ENCODE results near the gene SIAH1.
A peak's percentile ranks its signal among the peaks of the same experiment; 100 is the strongest.

Gene SIAH1

GRCh38 chr16:48365025-48365600, 20.1 kb downstream of the SIAH1 start:
- H3K4me1 ChIP-seq (ENCODE audit: control insufficient read depth, insufficient read depth, low read depth, low read length): peaks cover 11% of the 10 kb centered on the region
- H4K91ac ChIP-seq (ENCODE audit: low read length): no peak overlapping the region
- H3K27ac ChIP-seq (ENCODE audit: low read length, poor library complexity, severe bottlenecking): peak overlapping the region; percentile 63
- H2BK12ac ChIP-seq (ENCODE audit: low read length in 2 of 2): no peak overlapping the region
- H2BK120ac ChIP-seq (ENCODE audit: low read depth, low read length): no peak overlapping the region
- no peaks in the 10 kb centered on the region for H3K27me3 ChIP-seq (ENCODE audit: control insufficient read depth in 1 of 2, insufficient read depth in 1 of 2, low read length in 2 of 2)
- no peak overlapping the region for H2AFZ ChIP-seq (ENCODE audit: low read depth, low read length)
- H3K4ac ChIP-seq (ENCODE audit: low read depth in 1 of 2, low read length in 2 of 2): peak overlapping the region in 1 of 2 experiments; percentile 1
- H4K8ac ChIP-seq (ENCODE audit: low read length): no peak overlapping the region
- WGBS: 73% methylated on average over 15 of the region's 15 CpGs
- no peak for DNase-seq
- H3K18ac ChIP-seq (ENCODE audit: low read depth in 1 of 2, low read length in 2 of 2): no peak overlapping the region
- H3K79me1 ChIP-seq (replicated peaks; ENCODE audit: low read length, poor library complexity, severe bottlenecking): peaks cover 5% of the 10 kb centered on the region
- H3K9me3 ChIP-seq (ENCODE audit: control insufficient read depth, low read length): no peaks in the 10 kb centered on the region
- no peak overlapping the region for H2BK15ac ChIP-seq (ENCODE audit: low read depth, poor library complexity, severe bottlenecking)
- H3K14ac ChIP-seq (ENCODE audit: low read length in 2 of 2): no peak overlapping the region
- H3K9ac ChIP-seq (ENCODE audit: low read length): peak overlapping the region; percentile 96
- peak overlapping the region in 1 of 2 experiments; percentile 80 for H3K4me3 ChIP-seq (ENCODE audit: insufficient read depth in 1 of 2, low read depth in 1 of 2, low read length in 2 of 2)
- H2BK5ac ChIP-seq (ENCODE audit: low read depth, low read length, poor library complexity, severe bottlenecking): no peak overlapping the region
- no peak overlapping the region for H2AK5ac ChIP-seq (ENCODE audit: low read length, severe bottlenecking)
- peak overlapping the region in 1 of 2 experiments; percentile 89 for H3K23ac ChIP-seq (ENCODE audit: low read length in 2 of 2)
- peak overlapping the region; percentile 98 for H3K4me2 ChIP-seq (ENCODE audit: low read length, poor library complexity, severe bottlenecking)
- peaks cover 8 to 21% of the 10 kb centered on the region in 2 experiments for H3K36me3 ChIP-seq (ENCODE audit: control insufficient read depth in 1 of 2, insufficient read depth in 2 of 2, low read depth in 1 of 2, low read length in 2 of 2)

GRCh38 chr16:48361540-48362144, 23.6 kb downstream of the SIAH1 start:
- no peak overlapping the region for H3K4ac ChIP-seq (ENCODE audit: low read depth in 1 of 2, low read length in 2 of 2)

DNA sequence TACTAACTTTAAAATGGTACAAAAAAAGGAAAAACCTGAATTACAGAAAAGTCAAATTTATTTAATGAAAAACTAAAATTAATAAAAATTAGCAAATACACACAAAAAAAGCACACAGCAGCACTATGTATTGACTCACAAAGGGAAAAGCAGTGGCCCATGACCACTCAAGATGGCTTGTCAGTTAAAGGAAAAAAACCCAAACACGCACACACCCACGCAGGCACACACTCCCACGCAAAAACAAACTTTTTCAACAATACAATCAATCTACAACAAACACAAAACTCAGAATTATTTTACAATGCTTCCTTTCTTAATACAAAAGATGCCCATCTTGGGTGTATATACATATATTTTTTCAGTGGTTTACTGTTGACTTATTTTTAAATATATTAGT, 24.2 kb downstream of the SIAH1 start:
- WGBS: 92% methylated on average over 3 of the region's 3 CpGs

More at GRCh38 chr16:48361540-48362144, 23.6 kb downstream of the SIAH1 start:
- no peak overlapping the region for H4K8ac ChIP-seq (ENCODE audit: low read length)
- no peak overlapping the region for H3K9ac ChIP-seq (ENCODE audit: low read length)
- no peaks in the 10 kb centered on the region for H3K27me3 ChIP-seq (ENCODE audit: control insufficient read depth in 1 of 2, insufficient read depth in 1 of 2, low read length in 2 of 2)
- H3K9me3 ChIP-seq (ENCODE audit: control insufficient read depth, low read length): no peaks in the 10 kb centered on the region
- H3K36me3 ChIP-seq (ENCODE audit: control insufficient read depth in 1 of 2, insufficient read depth in 2 of 2, low read depth in 1 of 2, low read length in 2 of 2): peaks cover 11 to 52% of the 10 kb centered on the region in 2 experiments
- H3K4me3 ChIP-seq (ENCODE audit: insufficient read depth in 1 of 2, low read depth in 1 of 2, low read length in 2 of 2): no peak overlapping the region
- no peak overlapping the region for H2AFZ ChIP-seq (ENCODE audit: low read depth, low read length)
- H3K14ac ChIP-seq (ENCODE audit: low read length in 2 of 2): no peak overlapping the region
- no peak overlapping the region for H3K27ac ChIP-seq (ENCODE audit: low read length, poor library complexity, severe bottlenecking)
- no peak overlapping the region for H3K18ac ChIP-seq (ENCODE audit: low read depth in 1 of 2, low read length in 2 of 2)
- H2BK5ac ChIP-seq (ENCODE audit: low read depth, low read length, poor library complexity, severe bottlenecking): no peak overlapping the region
- peaks cover 10% of the 10 kb centered on the region for H3K79me1 ChIP-seq (replicated peaks; ENCODE audit: low read length, poor library complexity, severe bottlenecking)
- H3K23ac ChIP-seq (ENCODE audit: low read length in 2 of 2): no peak overlapping the region
- no peak overlapping the region for H2BK15ac ChIP-seq (ENCODE audit: low read depth, poor library complexity, severe bottlenecking)
- peaks cover 8% of the 10 kb centered on the region for H3K4me1 ChIP-seq (ENCODE audit: control insufficient read depth, insufficient read depth, low read depth, low read length)
- no peak overlapping the region for H2AK5ac ChIP-seq (ENCODE audit: low read length, severe bottlenecking)
- DNase-seq: no peak
- no peak overlapping the region for H3K4me2 ChIP-seq (ENCODE audit: low read length, poor library complexity, severe bottlenecking)
- H2BK12ac ChIP-seq (ENCODE audit: low read length in 2 of 2): no peak overlapping the region
- no peak overlapping the region for H2BK120ac ChIP-seq (ENCODE audit: low read depth, low read length)
- WGBS: over 99% methylated on average over 12 of the region's 12 CpGs
- no peak overlapping the region for H4K91ac ChIP-seq (ENCODE audit: low read length)

DNA sequence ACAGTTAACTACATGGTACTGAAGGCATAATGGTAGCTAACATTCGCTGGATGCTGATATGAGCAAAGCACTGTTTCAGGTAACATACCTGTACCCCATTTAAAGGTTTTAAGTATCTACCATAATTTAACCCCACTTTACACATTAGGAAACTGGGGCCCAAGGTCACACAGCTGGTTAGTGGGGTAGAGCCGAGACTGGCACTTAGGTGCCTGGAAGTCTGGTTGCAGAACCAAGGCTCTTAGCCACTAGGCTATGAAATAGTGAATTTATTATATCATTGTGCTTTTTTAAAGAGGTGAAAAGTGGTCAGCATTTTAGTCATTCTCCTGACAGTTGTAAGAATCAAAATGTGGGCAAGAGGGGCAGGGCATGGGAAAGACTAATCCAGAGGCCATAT, 25.2 kb downstream of the SIAH1 start:
- H2AFZ ChIP-seq (ENCODE audit: low read depth, low read length): no peak overlapping the region
- no peak overlapping the region for H2BK5ac ChIP-seq (ENCODE audit: low read depth, low read length, poor library complexity, severe bottlenecking)
- no peak overlapping the region for H2BK12ac ChIP-seq (ENCODE audit: low read length in 2 of 2)
- no peaks in the 10 kb centered on the region for H3K27me3 ChIP-seq (ENCODE audit: control insufficient read depth in 1 of 2, insufficient read depth in 1 of 2, low read length in 2 of 2)
- H2BK15ac ChIP-seq (ENCODE audit: low read depth, poor library complexity, severe bottlenecking): no peak overlapping the region
- no peak overlapping the region for H3K18ac ChIP-seq (ENCODE audit: low read depth in 1 of 2, low read length in 2 of 2)
- no peak overlapping the region for H3K9ac ChIP-seq (ENCODE audit: low read length)
- no peak overlapping the region for H2BK120ac ChIP-seq (ENCODE audit: low read depth, low read length)
- no peak overlapping the region for H3K4me3 ChIP-seq (ENCODE audit: insufficient read depth in 1 of 2, low read depth in 1 of 2, low read length in 2 of 2)
- no peak overlapping the region for H3K27ac ChIP-seq (ENCODE audit: low read length, poor library complexity, severe bottlenecking)
- H4K8ac ChIP-seq (ENCODE audit: low read length): no peak overlapping the region
- peaks cover 13 to 63% of the 10 kb centered on the region in 2 experiments for H3K36me3 ChIP-seq (ENCODE audit: control insufficient read depth in 1 of 2, insufficient read depth in 2 of 2, low read depth in 1 of 2, low read length in 2 of 2)
- no peak overlapping the region for H3K4me2 ChIP-seq (ENCODE audit: low read length, poor library complexity, severe bottlenecking)
- H3K9me3 ChIP-seq (ENCODE audit: control insufficient read depth, low read length): no peaks in the 10 kb centered on the region
- no peak overlapping the region for H3K14ac ChIP-seq (ENCODE audit: low read length in 2 of 2)
- 100% methylated on average over 2 of the region's 2 CpGs for WGBS
- no peak overlapping the region for H4K91ac ChIP-seq (ENCODE audit: low read length)
- H2AK5ac ChIP-seq (ENCODE audit: low read length, severe bottlenecking): no peak overlapping the region
- H3K23ac ChIP-seq (ENCODE audit: low read length in 2 of 2): no peak overlapping the region
- H3K79me1 ChIP-seq (replicated peaks; ENCODE audit: low read length, poor library complexity, severe bottlenecking): peaks cover 15% of the 10 kb centered on the region
- DNase-seq: no peak
- no peak overlapping the region for H3K4ac ChIP-seq (ENCODE audit: low read depth in 1 of 2, low read length in 2 of 2)
- peaks cover 3% of the 10 kb centered on the region for H3K4me1 ChIP-seq (ENCODE audit: control insufficient read depth, insufficient read depth, low read depth, low read length)

More for the DNA sequence above, 24.2 kb downstream of the SIAH1 start:
- DNase-seq: no peak
- H3K36me3 ChIP-seq (ENCODE audit: control insufficient read depth in 1 of 2, insufficient read depth in 2 of 2, low read depth in 1 of 2, low read length in 2 of 2): peaks cover 11 to 54% of the 10 kb centered on the region in 2 experiments
- no peak overlapping the region for H2BK120ac ChIP-seq (ENCODE audit: low read depth, low read length)
- no peaks in the 10 kb centered on the region for H3K9me3 ChIP-seq (ENCODE audit: control insufficient read depth, low read length)
- peaks cover 10% of the 10 kb centered on the region for H3K79me1 ChIP-seq (replicated peaks; ENCODE audit: low read length, poor library complexity, severe bottlenecking)
- H3K4me3 ChIP-seq (ENCODE audit: insufficient read depth in 1 of 2, low read depth in 1 of 2, low read length in 2 of 2): no peak overlapping the region
- H4K91ac ChIP-seq (ENCODE audit: low read length): no peak overlapping the region
- no peaks in the 10 kb centered on the region for H3K27me3 ChIP-seq (ENCODE audit: control insufficient read depth in 1 of 2, insufficient read depth in 1 of 2, low read length in 2 of 2)
- H2AK5ac ChIP-seq (ENCODE audit: low read length, severe bottlenecking): no peak overlapping the region
- H3K4ac ChIP-seq (ENCODE audit: low read depth in 1 of 2, low read length in 2 of 2): no peak overlapping the region
- no peak overlapping the region for H2BK15ac ChIP-seq (ENCODE audit: low read depth, poor library complexity, severe bottlenecking)
- no peak overlapping the region for H2BK12ac ChIP-seq (ENCODE audit: low read length in 2 of 2)
- H3K27ac ChIP-seq (ENCODE audit: low read length, poor library complexity, severe bottlenecking): no peak overlapping the region
- no peak overlapping the region for H2BK5ac ChIP-seq (ENCODE audit: low read depth, low read length, poor library complexity, severe bottlenecking)
- H3K4me1 ChIP-seq (ENCODE audit: control insufficient read depth, insufficient read depth, low read depth, low read length): peaks cover 8% of the 10 kb centered on the region
- H3K18ac ChIP-seq (ENCODE audit: low read depth in 1 of 2, low read length in 2 of 2): no peak overlapping the region
- H3K14ac ChIP-seq (ENCODE audit: low read length in 2 of 2): no peak overlapping the region
- no peak overlapping the region for H3K4me2 ChIP-seq (ENCODE audit: low read length, poor library complexity, severe bottlenecking)
- H3K9ac ChIP-seq (ENCODE audit: low read length): no peak overlapping the region
- H2AFZ ChIP-seq (ENCODE audit: low read depth, low read length): no peak overlapping the region
- H3K23ac ChIP-seq (ENCODE audit: low read length in 2 of 2): no peak overlapping the region
- H4K8ac ChIP-seq (ENCODE audit: low read length): no peak overlapping the region
